Adrenal gland (tissue), 12 donors: ENCODE measurements around the gene YOD1. TPM values are rescaled to one million over a fixed set of nuclear protein-coding genes. Genes with fewer than 3 reads are reported as not detected.

Experiments used
- DNase-seq, 7 donors: peaks; one replicate each; pipeline ENCODE4 v3.0.0-alpha.2; 2019 to 2020
- H3K27ac ChIP-seq, 5 donors: fragments of 200-600 bp; sonication (generic) in 4 of 5; 1 replicate in 3 of 5; 2 replicates in 2 of 5; pipeline versions ENCODE4 v1.5.1 to v1.8.0; 2016 to 2020; ENCODE audit warnings: mild to moderate bottlenecking in 1 of 5
- H3K27me3 ChIP-seq: fragments of 200-600 bp; 2 replicates; pipeline ENCODE4 v1.8.0; 2021
- H3K36me3 ChIP-seq, 2 donors: fragments of 200-600 bp; replicated peaks in 1 of 2; 1 replicate in 1 of 2; 2 replicates in 1 of 2; pipeline versions ENCODE4 v1.5.1 to v1.8.0; 2018 to 2022
- H3K4me1 ChIP-seq, 2 donors: fragments of 200-600 bp; replicated peaks in 1 of 2; 1 replicate in 1 of 2; 2 replicates in 1 of 2; pipeline versions ENCODE4 v1.5.1 to v1.8.0; 2018 to 2021
- H3K4me3 ChIP-seq, 4 donors: fragments of 200-600 bp; sonication (generic) in 3 of 4; one replicate each; pipeline ENCODE4 v1.5.1; 2016 to 2018
- H3K9me3 ChIP-seq, 3 donors: fragments of 200-600 bp; sonication (generic) in 1 of 3; replicated peaks in 1 of 3; 1 replicate in 2 of 3; 2 replicates in 1 of 3; pipeline versions ENCODE4 v1.5.1 to v1.8.0; 2016 to 2021
- POLR2A ChIP-seq, 2 donors: fragments of 450-650 bp; IDR thresholded peaks; one replicate each; pipeline ENCODE4 v1.6.1; 2017; ENCODE audit warnings: antibody characterized with exemption in 2 of 2, mild to moderate bottlenecking in 2 of 2, moderate library complexity in 1 of 2
- WGBS, 4 donors: extraction: QIAGEN DNeasy Blood & Tissue Kit in 2 of 4; methylation state at CpG; one replicate each; pipeline versions ENCODE4 v1.1.5 to v1.1.7; 2013 to 2017; 5-methylcytosine and 5-hydroxymethylcytosine counted together
- intact Hi-C, 2 donors: fragments of 100-400 bp; cut with DNase I; formaldehyde crosslinking; loops; one replicate each; pipeline versions ENCODE4 v1.14.1 to v1.15.0; 2022 to 2023
- polyA plus RNA-seq, 3 donors: library from polyadenylated mRNA; stranded (reverse); fragments of 200-250 nt in 2 of 3; fragments of 350-450 nt in 1 of 3; fragmentation: Illumina TruSeq in 1 of 3; extraction: RNeasy Lipid Tissue Mini Kit (QIAGEN cat#74804) in 1 of 3; gene quantifications; one replicate each; pipeline ENCODE4 v1.2.3, GENCODE V29; 2013 to 2014
- total RNA-seq, 9 donors: library from RNA; depleted of rRNA in 4 of 9; stranded (reverse); fragments of >200 nt in 4 of 9; fragments of 120-200 nt in 1 of 9; fragmentation: NEBNext Ultra II Directional in 1 of 9; extraction: Animal tissue kit (Norgen Biotek cat#: 25700) in 1 of 9; gene quantifications; one replicate each; pipeline versions ENCODE4 v1.1.0 to v1.2.4, GENCODE V29; 2013 to 2023
- TF ChIP-seq, protein P1 (sequence below), 6 experiments: fragments of 450-650 bp in 4 of 6; fragments of 200-600 bp in 2 of 6; sonication (generic) in 1 of 6; IDR thresholded peaks; 1 replicate in 5 of 6; 2 replicates in 1 of 6; pipeline versions ENCODE4 v1.5.1 to v1.8.0; 2016 to 2021; ENCODE audit warnings: antibody characterized with exemption in 6 of 6, mild to moderate bottlenecking in 2 of 6, moderate library complexity in 1 of 6
- donor health status: healthy with polysubstance abuse.
- donor health status: Bipolar disorder and iron deficiency.
- donor health status: DM: yes; HTN: yes; CAD: no.
- donor health status: DM: no; HTN: no; CAD: no.
- donor health status: DM: no; HTN: no; CAD: no.
- donor health status: DM: yes; HTN: yes; CAD: no.

The YOD1 gene
- total and polyA plus RNA-seq, 12 donors, result 2.5 to 22.1 (median 8.6) TPM

DNA sequence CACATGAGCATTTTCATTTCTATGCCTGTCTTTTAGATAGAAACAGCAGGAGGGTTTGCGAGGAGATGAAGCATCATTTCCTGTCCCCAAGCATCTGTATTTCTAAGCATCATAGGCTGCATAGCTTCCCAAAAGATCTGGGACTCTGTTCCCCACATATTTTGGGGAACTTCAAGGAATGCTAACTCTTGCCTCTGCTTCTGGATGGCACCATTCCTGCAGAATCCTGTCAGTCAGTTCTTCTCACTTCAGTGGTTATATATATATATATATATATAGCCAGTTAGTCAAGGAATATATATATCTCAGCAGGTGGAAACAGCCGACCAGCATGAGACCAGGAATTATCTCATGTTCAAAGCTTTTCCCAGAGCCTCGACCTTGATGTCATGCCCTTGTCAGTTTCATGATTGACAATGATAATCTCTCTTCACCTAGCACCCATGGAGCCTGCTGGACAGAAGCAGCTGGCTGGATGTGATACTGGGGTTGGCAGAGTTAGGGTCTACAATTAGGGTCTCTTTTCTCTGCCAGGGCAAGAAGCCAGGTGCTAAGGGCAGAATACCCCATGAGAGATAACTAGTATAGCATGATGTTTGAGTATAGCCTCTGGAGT, 4.5 kb upstream of the YOD1 start:
- H3K4me1 ChIP-seq, result peaks cover 0 to 24% of the 10 kb centered on the region in 2 donors
- TF ChIP-seq, protein P1, sequence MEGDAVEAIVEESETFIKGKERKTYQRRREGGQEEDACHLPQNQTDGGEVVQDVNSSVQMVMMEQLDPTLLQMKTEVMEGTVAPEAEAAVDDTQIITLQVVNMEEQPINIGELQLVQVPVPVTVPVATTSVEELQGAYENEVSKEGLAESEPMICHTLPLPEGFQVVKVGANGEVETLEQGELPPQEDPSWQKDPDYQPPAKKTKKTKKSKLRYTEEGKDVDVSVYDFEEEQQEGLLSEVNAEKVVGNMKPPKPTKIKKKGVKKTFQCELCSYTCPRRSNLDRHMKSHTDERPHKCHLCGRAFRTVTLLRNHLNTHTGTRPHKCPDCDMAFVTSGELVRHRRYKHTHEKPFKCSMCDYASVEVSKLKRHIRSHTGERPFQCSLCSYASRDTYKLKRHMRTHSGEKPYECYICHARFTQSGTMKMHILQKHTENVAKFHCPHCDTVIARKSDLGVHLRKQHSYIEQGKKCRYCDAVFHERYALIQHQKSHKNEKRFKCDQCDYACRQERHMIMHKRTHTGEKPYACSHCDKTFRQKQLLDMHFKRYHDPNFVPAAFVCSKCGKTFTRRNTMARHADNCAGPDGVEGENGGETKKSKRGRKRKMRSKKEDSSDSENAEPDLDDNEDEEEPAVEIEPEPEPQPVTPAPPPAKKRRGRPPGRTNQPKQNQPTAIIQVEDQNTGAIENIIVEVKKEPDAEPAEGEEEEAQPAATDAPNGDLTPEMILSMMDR (IDR thresholded peaks at IDR 0.05), result no peak
- TF ChIP-seq POLR2A (IDR thresholded peaks at IDR 0.05), result no peak
- H3K27me3 ChIP-seq, result no peaks in the 10 kb centered on the region
- no peaks in the 10 kb centered on the region for H3K9me3 ChIP-seq
- WGBS, 4 donors, result 55 to 67% (median 64%) methylated on average over 3 of the region's 3 CpGs
- H3K27ac ChIP-seq, result no peak overlapping the region
- H3K36me3 ChIP-seq, result no peaks in the 10 kb centered on the region
- DNase-seq, result no peak
- no peak overlapping the region for H3K4me3 ChIP-seq
- intact Hi-C loops, result no loop called here

DNA sequence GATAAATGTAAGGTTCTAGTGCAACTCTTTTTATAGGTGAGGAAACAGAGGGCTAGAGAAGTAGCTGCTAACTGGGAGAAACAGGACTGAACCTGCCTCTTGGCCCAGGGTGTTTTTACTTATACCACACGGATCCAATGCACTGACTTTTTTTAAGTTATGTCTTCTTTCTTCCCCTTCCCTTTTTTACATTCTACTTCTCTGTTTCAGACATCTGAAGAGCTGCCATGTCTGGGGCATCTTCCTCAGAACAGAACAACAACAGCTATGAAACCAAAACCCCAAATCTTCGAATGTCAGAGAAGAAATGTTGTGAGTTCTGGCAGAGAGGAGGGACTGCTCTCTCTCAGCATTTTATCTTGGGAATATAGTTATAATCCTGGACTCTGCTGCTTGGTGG, 3.5 kb upstream of the YOD1 start:
- 56 to 73% (median 69%) methylated on average over 2 of the region's 2 CpGs for WGBS, 4 donors
- H3K27ac ChIP-seq, result no peak overlapping the region

DNA sequence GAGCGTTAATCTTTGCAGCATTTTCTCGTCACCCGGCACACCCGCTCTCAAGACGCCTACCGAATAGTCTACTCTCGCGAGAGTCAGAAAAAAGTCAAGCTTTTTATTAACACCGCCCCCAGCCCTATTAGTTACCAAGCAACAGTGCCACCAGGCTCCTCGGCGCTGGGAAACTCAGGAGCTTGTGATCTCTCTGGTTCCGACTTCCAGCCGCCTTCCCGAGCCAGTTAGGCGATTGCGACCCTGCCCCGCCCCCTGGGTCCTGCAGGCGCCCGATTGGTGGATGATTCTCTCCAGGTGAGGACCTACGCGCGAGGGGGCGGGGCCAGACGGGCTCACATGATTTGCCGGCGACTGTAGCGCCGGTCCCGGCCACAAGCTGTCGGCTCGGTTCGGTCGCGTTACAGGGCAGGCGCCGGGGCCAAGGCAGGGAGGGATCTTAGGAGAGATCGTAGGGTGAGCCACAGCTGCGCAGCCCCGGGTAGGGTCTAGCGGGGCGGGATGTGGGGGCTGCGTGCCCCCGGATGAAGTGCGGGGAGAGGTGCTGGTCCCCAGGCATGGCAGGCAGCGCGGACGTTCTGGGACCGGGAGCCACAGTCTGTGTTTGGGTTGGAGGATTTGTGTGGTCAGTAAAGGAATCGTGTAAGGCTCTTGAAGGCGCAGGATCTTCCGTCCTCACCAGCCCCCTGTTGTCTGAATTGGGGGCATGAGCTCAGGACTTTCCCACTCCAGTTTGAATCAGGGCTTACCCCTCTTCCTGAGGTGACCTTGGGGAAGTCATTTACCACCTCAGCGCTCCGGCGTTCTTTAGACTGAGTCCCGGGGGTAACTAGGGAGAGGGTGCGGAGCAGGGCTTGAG, 2.1 kb upstream of the YOD1 start, which contains the start of gene PFKFB2:
Gene PFKFB2, plus strand, starts transcription at position 365 of the 859 bp plus-strand sequence. CDS start 1,443 bp downstream, outside the sequence.
- H3K27me3 ChIP-seq, result no peaks in the 10 kb centered on the region
- H3K9me3 ChIP-seq, result no peaks in the 10 kb centered on the region
- intact Hi-C loops, result no loop called here
- TF ChIP-seq, protein P1 (IDR thresholded peaks at IDR 0.05), result peak in 4 of 6 experiments; percentile 45 to 69 (median 55)
- TF ChIP-seq POLR2A (IDR thresholded peaks at IDR 0.05), result peak; percentile 90 to 98
- H3K36me3 ChIP-seq, result peaks cover 0 to 10% of the 10 kb centered on the region in 2 donors
- H3K27ac ChIP-seq, result peak within 1 kb of the TSS; percentile 70 to 95 (median 92)
- WGBS, 4 donors, result 1 to 7% (median 3%) methylated on average over 17 to 56 of the region's 56 CpGs
- peaks cover 7 to 44% of the 10 kb centered on the region in 2 donors for H3K4me1 ChIP-seq
- peak within 1 kb of the TSS; percentile 10 to 81 (median 72) for H3K4me3 ChIP-seq
- DNase-seq, result peak; percentile 99 to 100 (median 100)

More for the DNA sequence above, 3.5 kb upstream of the YOD1 start:
- H3K27me3 ChIP-seq, result no peaks in the 10 kb centered on the region
- no peaks in the 10 kb centered on the region for H3K9me3 ChIP-seq
- H3K36me3 ChIP-seq, result no peaks in the 10 kb centered on the region
- TF ChIP-seq, protein P1 (IDR thresholded peaks at IDR 0.05), result no peak
- intact Hi-C loops, result no loop called here
- peaks cover 3 to 31% of the 10 kb centered on the region in 2 donors for H3K4me1 ChIP-seq
- no peak for DNase-seq
- no peak overlapping the region for H3K4me3 ChIP-seq

DNA sequence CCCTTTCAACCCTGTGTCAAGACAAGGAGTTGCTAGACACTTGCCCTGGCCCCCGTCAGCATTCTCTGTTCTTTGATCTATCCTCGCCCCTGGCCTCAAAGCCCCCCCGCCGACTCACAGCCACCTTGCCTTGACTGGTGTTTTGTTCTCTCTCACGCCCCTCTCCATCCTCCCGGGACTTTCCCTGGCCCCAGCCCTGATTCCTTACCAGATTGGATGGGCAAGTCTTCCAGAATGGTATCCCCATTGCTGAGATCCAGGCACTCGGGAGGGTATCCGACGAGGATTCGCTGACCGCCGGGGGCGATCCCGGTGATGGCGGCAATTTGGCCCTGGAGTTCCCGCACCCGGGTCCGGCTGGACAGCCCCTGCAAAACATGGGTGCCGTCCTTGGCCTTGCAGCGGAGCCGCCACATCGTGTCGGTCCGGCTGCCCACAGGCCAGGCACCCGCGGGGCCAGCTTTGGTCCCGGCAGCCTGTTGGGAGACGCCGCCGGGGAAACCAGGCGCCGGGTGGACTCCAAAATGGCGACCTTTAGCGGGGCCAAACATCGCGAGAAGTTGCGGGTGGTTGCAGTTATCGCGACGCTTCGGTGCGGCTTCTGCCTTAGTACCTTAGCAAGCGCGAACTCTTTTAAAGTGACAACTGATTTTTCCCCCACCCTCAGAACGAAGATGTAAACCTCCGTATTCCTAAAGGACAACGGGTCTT, 373 bp downstream of the YOD1 start:
- no peaks in the 10 kb centered on the region for H3K27me3 ChIP-seq
- H3K9me3 ChIP-seq, result no peaks in the 10 kb centered on the region
- H3K4me1 ChIP-seq, result peaks cover 7 to 69% of the 10 kb centered on the region in 2 donors
- peak overlapping the region; percentile 39 to 80 (median 65) for H3K4me3 ChIP-seq
- H3K36me3 ChIP-seq, result peaks cover 0 to 10% of the 10 kb centered on the region in 2 donors
- TF ChIP-seq, protein P1 (IDR thresholded peaks at IDR 0.05), result peak in 3 of 6 experiments; percentile 8 to 12 (median 11)
- peak in 1 of 2 donors; percentile 48 for TF ChIP-seq POLR2A (IDR thresholded peaks at IDR 0.05)
- intact Hi-C loops, result no loop called here
- peak; percentile 92 to 98 (median 95) for DNase-seq
- 1% methylated on average over 19 to 47 of the region's 47 CpGs for WGBS, 4 donors
- H3K27ac ChIP-seq, result peak overlapping the region; percentile 86 to 95 (median 92)
